HepG2 (cell line): ENCODE measurements around the gene ABTB2. TPM values are rescaled to one million over a fixed set of nuclear protein-coding genes. Genes with fewer than 3 reads are reported as not detected.

Experiments used
- ATAC-seq: fragments of 200-7000 bp; cut with Tn5 transposase; 3 replicates; pipeline ENCODE4 v1.9.1; 2020; ENCODE audit warnings: mild to moderate bottlenecking, moderate library complexity
- BruUV-seq: library from RNA; stranded (reverse); fragments of 400-500 nt; replicated peaks from 2 replicates; lab custom pipeline; 2021; lab: Mats Ljungman, UMichigan
- CTCF ChIA-PET: fragments of 300-600 bp; formaldehyde crosslinking; extraction: SDS; loops from one replicate; lab custom pipeline; 2021; ENCODE audit warnings: low total read pairs, inconsistent platforms, low intra/inter-chr PET ratio; lab: Yijun Ruan, JAX
- POLR2A ChIA-PET: fragments of 350-600 bp; sonication (Branson Sonifier 250); formaldehyde crosslinking; loops from one replicate; lab custom pipeline; 2020; ENCODE audit warnings: antibody characterized with exemption, inconsistent platforms; lab: Yijun Ruan, JAX
- DNase-seq: peaks from one replicate; pipeline ENCODE4 v3.0.0-alpha.2; 2015; ENCODE audit warnings: low spot score
- FAIRE-seq: peaks from 3 replicates; lab custom pipeline; 2011; peaks lifted over from hg19 to GRCh38; lab: Jason Lieb, UNC
- H2AFZ ChIP-seq: one replicate; pipeline ENCODE4 v1.6.1; 2011; ENCODE audit warnings: low read length, inconsistent platforms
- H3K27ac ChIP-seq: fragments of 300-600 bp; 3 replicates; pipeline ENCODE4 v1.8.0; 2011; ENCODE audit warnings: mixed run types, mild to moderate bottlenecking, mixed read lengths, low read length, inconsistent platforms; ENCODE audit not compliant: insufficient read depth; ENCODE audit errors: extremely low read length
- H3K27me3 ChIP-seq, 2 experiments: fragments of 200-600 bp in 1 of 2; 2 replicates in 1 of 2; 3 replicates in 1 of 2; pipeline versions ENCODE4 v1.6.0 to v1.8.0; 2011; ENCODE audit warnings: low read length in 2 of 2, mild to moderate bottlenecking in 2 of 2, moderate library complexity in 2 of 2, inconsistent platforms in 1 of 2; ENCODE audit not compliant: insufficient read depth in 2 of 2, control insufficient read depth in 1 of 2
- H3K36me3 ChIP-seq, 2 experiments: fragments of 200-600 bp in 1 of 2; replicated peaks in 1 of 2; 2 replicates in 1 of 2; 3 replicates in 1 of 2; pipeline versions ENCODE4 v1.5.1 to v1.8.0; 2011; ENCODE audit warnings: low read length in 2 of 2, inconsistent platforms in 1 of 2; ENCODE audit not compliant: insufficient read depth in 2 of 2, control insufficient read depth in 1 of 2
- H3K4me1 ChIP-seq: 2 replicates; pipeline ENCODE4 v1.5.1; 2012; ENCODE audit warnings: low read length, inconsistent platforms; ENCODE audit not compliant: insufficient read depth
- H3K4me2 ChIP-seq: 2 replicates; pipeline ENCODE4 v1.6.0; 2011; ENCODE audit warnings: low read depth, low read length, inconsistent platforms
- H3K4me3 ChIP-seq, 3 experiments: fragments of 200-600 bp in 1 of 3; sonication (generic), shearing (Covaris generic) in 1 of 3; replicated peaks in 1 of 3; 2 replicates each; pipeline ENCODE4 v1.5.1; 2011 to 2016; ENCODE audit warnings: low read length in 3 of 3, inconsistent platforms in 2 of 3, low read depth in 2 of 3, mild to moderate bottlenecking in 2 of 3, control low read depth in 1 of 3, mixed read lengths in 1 of 3; ENCODE audit not compliant: insufficient read depth in 1 of 3
- H3K79me2 ChIP-seq: one replicate; pipeline ENCODE4 v1.6.1; 2011; ENCODE audit warnings: low read length, inconsistent platforms; ENCODE audit not compliant: insufficient read depth
- H3K9ac ChIP-seq: 2 replicates; pipeline ENCODE4 v1.6.0; 2011; ENCODE audit warnings: mild to moderate bottlenecking, low read depth, low read length, inconsistent platforms; ENCODE audit not compliant: insufficient read depth
- H3K9me3 ChIP-seq: 2 replicates; pipeline ENCODE4 v1.5.1; 2012; ENCODE audit warnings: mild to moderate bottlenecking, low read length
- H4K20me1 ChIP-seq: 2 replicates; pipeline ENCODE4 v1.6.0; 2011; ENCODE audit warnings: inconsistent platforms, mild to moderate bottlenecking, low read length, moderate library complexity; ENCODE audit not compliant: insufficient read depth
- CAMTA2 ChIP-seq: sonication (generic); formaldehyde crosslinking; IDR thresholded peaks from 2 replicates; pipeline ENCODE4 v1.4.0; 2020; ENCODE audit warnings: mild to moderate bottlenecking, missing genetic modification reagents, borderline replicate concordance
- DBP ChIP-seq: sonication (generic); formaldehyde crosslinking; IDR thresholded peaks from 2 replicates; pipeline ENCODE4 v1.4.0; 2020; ENCODE audit warnings: missing genetic modification reagents; ENCODE audit errors: not compliant biosample characterization
- DMAP1 ChIP-seq: IDR thresholded peaks from 2 replicates; pipeline ENCODE4 v1.6.1; 2016
- GPN1 ChIP-seq: sonication (generic); formaldehyde crosslinking; IDR thresholded peaks from 2 replicates; pipeline ENCODE4 v1.5.1; 2020; ENCODE audit warnings: missing genetic modification reagents, borderline replicate concordance
- HNF1B ChIP-seq: sonication (generic); formaldehyde crosslinking; IDR thresholded peaks from 2 replicates; pipeline ENCODE4 v1.5.1; 2020; ENCODE audit warnings: mild to moderate bottlenecking, moderate library complexity, missing genetic modification reagents
- HNRNPK ChIP-seq: fragments of 200-400 bp; formaldehyde crosslinking; IDR thresholded peaks from 2 replicates; pipeline ENCODE4 v1.6.1; 2018; ENCODE audit warnings: low read length, low read depth, moderate library complexity, mild to moderate bottlenecking; ENCODE audit not compliant: poor library complexity, severe bottlenecking
- PAWR ChIP-seq: sonication (generic); formaldehyde crosslinking; IDR thresholded peaks from 2 replicates; pipeline ENCODE4 v1.4.0; 2020; ENCODE audit warnings: missing genetic modification reagents, mild to moderate bottlenecking, borderline replicate concordance
- PHF8 ChIP-seq: sonication (generic); formaldehyde crosslinking; IDR thresholded peaks from 2 replicates; pipeline ENCODE4 v1.5.0; 2020; ENCODE audit warnings: missing genetic modification reagents
- POLR2G ChIP-seq: fragments of 200-400 bp; formaldehyde crosslinking; IDR thresholded peaks from 2 replicates; pipeline ENCODE4 v1.6.1; 2018; ENCODE audit warnings: mild to moderate bottlenecking, low read depth, low read length, moderate library complexity
- SKIL ChIP-seq: sonication (generic); formaldehyde crosslinking; IDR thresholded peaks from 2 replicates; pipeline ENCODE4 v1.8.0; 2022; ENCODE audit warnings: missing genetic modification reagents, mild to moderate bottlenecking, moderate library complexity, borderline replicate concordance
- SNAPC2 ChIP-seq: sonication (generic); formaldehyde crosslinking; IDR thresholded peaks from 2 replicates; pipeline ENCODE4 v1.8.1; 2022; ENCODE audit warnings: mild to moderate bottlenecking, missing genetic modification reagents
- SUZ12 ChIP-seq: fragments of 150-350 bp; IDR thresholded peaks from 2 replicates; pipeline ENCODE4 v1.6.1; 2014; ENCODE audit warnings: low read depth, low read length
- ZBTB7B ChIP-seq: sonication (generic); formaldehyde crosslinking; IDR thresholded peaks from 2 replicates; pipeline ENCODE4 v1.4.0; 2020; ENCODE audit warnings: missing genetic modification reagents
- ZFX ChIP-seq: sonication (generic); formaldehyde crosslinking; IDR thresholded peaks from 2 replicates; pipeline ENCODE4 v1.4.0; 2020; ENCODE audit warnings: mild to moderate bottlenecking, low read depth, missing genetic modification reagents, moderate library complexity
- ZNF570 ChIP-seq: sonication (generic); formaldehyde crosslinking; IDR thresholded peaks from 2 replicates; pipeline ENCODE4 v1.4.0; 2020; ENCODE audit warnings: mild to moderate bottlenecking, missing genetic modification reagents, borderline replicate concordance
- ZNF574 ChIP-seq: sonication (generic); formaldehyde crosslinking; IDR thresholded peaks from 2 replicates; pipeline ENCODE4 v1.4.0; 2020; ENCODE audit warnings: missing genetic modification reagents
- WGBS: methylation state at CpG from one replicate; pipeline ENCODE4 v1.1.6; 2017; ENCODE audit warnings: low lambda C conversion rate; 5-methylcytosine and 5-hydroxymethylcytosine counted together
- in situ Hi-C: cut with HindIII; loops from 2 replicates; pipeline ENCODE4 v1.10.0; 2017; ENCODE audit warnings: low pct_unique_long_range_greater_than_20kb; ENCODE audit not compliant: extremely low pct_ligation_motif_present
- intact Hi-C: fragments of 100-400 bp; cut with micrococcal nuclease; formaldehyde crosslinking; loops from one replicate; pipeline ENCODE4 v1.10.0; 2022; ENCODE audit not compliant: unreplicated experiment
- polyA plus RNA-seq, 8 experiments: library from polyadenylated mRNA; depleted of rRNA in 3 of 8; stranded (reverse) in 7 of 8; unstranded in 1 of 8; fragments of >200 nt; fragmentation: Illumina TruSeq in 4 of 8; extraction: Trizol in 4 of 8; gene quantifications; 2 replicates each; pipeline versions ENCODE4 v1.2.1 to v1.2.3, GENCODE V29; 2011 to 2016; ENCODE audit warnings: low read depth in 4 of 8, missing spikeins in 1 of 8, mixed read lengths in 1 of 8; ENCODE audit not compliant: insufficient read depth in 1 of 8
- total RNA-seq, 5 experiments: library from RNA; depleted of rRNA; stranded (reverse); fragments of >200 nt; fragmentation: Illumina TruSeq; extraction: Trizol; gene quantifications; 2 replicates each; pipeline ENCODE4 v1.2.3, GENCODE V29; 2016; ENCODE audit warnings: low read depth in 1 of 5

Gene ABTB2
- total and polyA plus RNA-seq, 2 of the 13 experiments (the other 11 are each of a cell fraction or from before 2014, with no cell fraction given): 5.1 to 15.4 TPM

- BruUV-seq: no TSS peak
- POLR2A ChIA-PET: no interaction called here
- CTCF ChIA-PET: no interaction called here
- Histone ChIP-seq H3K36me3 (no peaks in the 10 kb centered on the region; a peak in 1 of 5 replicates), H3K9me3 (no peaks in the 10 kb centered on the region), H3K79me2 (peaks cover 11% of the 10 kb centered on the region), H3K4me3 (no peak overlapping the region), H3K27ac (no peak overlapping the region), H2AFZ (no peak overlapping the region), H3K4me1 (peaks cover 96% of the 10 kb centered on the region), H3K27me3 (no peaks in the 10 kb centered on the region), H3K4me2 (peak overlapping the region; percentile 15; the same call in 1 of the 2 replicates), H4K20me1 (no peaks in the 10 kb centered on the region), H3K9ac (no peak overlapping the region)
- intact Hi-C loops: no loop called here
- no CpG with 5 or more reads among the region's 5 CpGs for WGBS
- no peak for DNase-seq
- no peak for FAIRE-seq
- no peak for ATAC-seq
- in situ Hi-C loops: no loop called here
- no peak for TF ChIP-seq SNAPC2
- TF ChIP-seq ZNF574 (CRISPR knock-in tag): no peak
- no peak for TF ChIP-seq ZBTB7B (CRISPR knock-in tag)
- TF ChIP-seq HNF1B (CRISPR knock-in tag): no peak
- no peak for TF ChIP-seq GPN1 (CRISPR knock-in tag)
- no peak for TF ChIP-seq SUZ12
- TF ChIP-seq SKIL (CRISPR knock-in tag): no peak
- peak; percentile 74 for TF ChIP-seq HNRNPK
- TF ChIP-seq PHF8 (CRISPR knock-in tag): no peak
- no peak for TF ChIP-seq PAWR
- no peak for TF ChIP-seq ZFX (CRISPR knock-in tag)
- TF ChIP-seq DMAP1 (CRISPR knock-in tag): no peak
- no peak for TF ChIP-seq DBP (CRISPR knock-in tag)
- TF ChIP-seq CAMTA2: no peak
- no peak for TF ChIP-seq POLR2G
- no peak for TF ChIP-seq ZNF570
Observed at GRCh38 chr11:34209809-34210208, 148.0 kb downstream of the ABTB2 start.
